ENCODE measurements around the gene JUN. TPM values are rescaled to one million over a fixed set of nuclear protein-coding genes. Genes with fewer than 3 reads are reported as not detected.

Gene JUN
- total and polyA plus RNA-seq, 2 experiments from 2014 or later, result 189 to 351 TPM

DNA sequence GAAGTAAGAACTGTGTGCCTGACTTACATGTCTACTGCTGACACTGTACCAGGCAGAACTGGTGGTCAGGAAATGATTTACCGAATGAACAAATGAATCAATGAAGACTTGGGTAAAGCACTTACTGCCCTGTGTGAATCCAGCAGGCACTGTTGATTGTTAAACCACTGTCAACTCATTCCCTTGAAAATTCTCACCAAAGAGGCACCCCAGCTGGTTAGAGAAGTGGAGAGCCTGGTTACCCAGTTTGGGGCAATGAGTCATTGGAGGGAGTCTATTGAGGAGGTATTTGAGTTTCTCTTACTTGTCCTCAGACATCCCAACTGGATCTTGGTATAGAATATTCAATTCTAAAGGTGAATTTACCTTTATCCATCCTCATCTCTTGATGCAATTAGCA, 34.2 kb downstream of the JUN start:
- Histone ChIP-seq H3K36me3 (replicated peaks; ENCODE audit: insufficient read depth, low read depth) (no peaks in the 10 kb centered on the region), H3K4me2 (no peak overlapping the region), H3K79me2 (no peaks in the 10 kb centered on the region), H3K4me3 (no peak overlapping the region), H3K4me1 (ENCODE audit: insufficient read depth) (no peaks in the 10 kb centered on the region), H3K9me3 (ENCODE audit: low read depth) (no peaks in the 10 kb centered on the region), H2AFZ (no peak overlapping the region), H4K20me1 (ENCODE audit: insufficient read depth, poor library complexity, severe bottlenecking) (no peaks in the 10 kb centered on the region), H3K9me2 (replicated peaks; ENCODE audit: insufficient read depth) (no peaks in the 10 kb centered on the region), H3K27ac (no peak overlapping the region), H3K27me3 (no peaks in the 10 kb centered on the region)
- no peak for TF ChIP-seq EZH2phosphoT487 (IDR thresholded peaks at IDR 0.05; ENCODE audit: low read depth, severe bottlenecking, unreplicated experiment)
- TF ChIP-seq, protein P1, sequence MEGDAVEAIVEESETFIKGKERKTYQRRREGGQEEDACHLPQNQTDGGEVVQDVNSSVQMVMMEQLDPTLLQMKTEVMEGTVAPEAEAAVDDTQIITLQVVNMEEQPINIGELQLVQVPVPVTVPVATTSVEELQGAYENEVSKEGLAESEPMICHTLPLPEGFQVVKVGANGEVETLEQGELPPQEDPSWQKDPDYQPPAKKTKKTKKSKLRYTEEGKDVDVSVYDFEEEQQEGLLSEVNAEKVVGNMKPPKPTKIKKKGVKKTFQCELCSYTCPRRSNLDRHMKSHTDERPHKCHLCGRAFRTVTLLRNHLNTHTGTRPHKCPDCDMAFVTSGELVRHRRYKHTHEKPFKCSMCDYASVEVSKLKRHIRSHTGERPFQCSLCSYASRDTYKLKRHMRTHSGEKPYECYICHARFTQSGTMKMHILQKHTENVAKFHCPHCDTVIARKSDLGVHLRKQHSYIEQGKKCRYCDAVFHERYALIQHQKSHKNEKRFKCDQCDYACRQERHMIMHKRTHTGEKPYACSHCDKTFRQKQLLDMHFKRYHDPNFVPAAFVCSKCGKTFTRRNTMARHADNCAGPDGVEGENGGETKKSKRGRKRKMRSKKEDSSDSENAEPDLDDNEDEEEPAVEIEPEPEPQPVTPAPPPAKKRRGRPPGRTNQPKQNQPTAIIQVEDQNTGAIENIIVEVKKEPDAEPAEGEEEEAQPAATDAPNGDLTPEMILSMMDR (IDR thresholded peaks at IDR 0.05; ENCODE audit: poor library complexity), result no peak
- no peak for TF ChIP-seq EZH2 (IDR thresholded peaks at IDR 0.05; ENCODE audit: borderline replicate concordance)
- WGBS (ENCODE audit: low lambda C conversion rate, missing lambda C conversion rate), result 96% methylated on average over 1 of the region's 1 CpG
- no peak for DNase-seq (ENCODE audit: low spot score)

DNA sequence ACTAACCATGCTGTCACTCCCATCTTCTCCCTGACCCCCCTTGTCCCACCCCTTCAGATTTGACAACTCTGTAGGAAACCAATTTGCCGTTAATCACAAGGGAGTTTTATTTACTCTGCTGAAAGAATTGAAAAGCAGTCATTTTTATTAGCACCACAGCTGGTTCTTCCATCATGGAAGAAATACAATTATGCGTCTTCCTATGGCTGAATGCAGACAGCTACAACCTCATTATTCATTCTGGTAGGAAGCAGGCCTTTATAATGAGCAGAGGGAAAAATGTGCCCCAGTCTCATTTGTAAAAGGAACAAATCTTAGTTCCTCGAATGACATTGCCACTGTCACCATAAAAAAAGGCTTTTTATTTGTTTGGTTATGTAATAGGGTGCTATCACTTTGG, 35.2 kb downstream of the JUN start:
- Histone ChIP-seq H3K4me3 (no peak overlapping the region), H3K9me2 (replicated peaks; ENCODE audit: insufficient read depth) (no peaks in the 10 kb centered on the region), H3K27ac (no peak overlapping the region), H3K79me2 (no peaks in the 10 kb centered on the region), H3K27me3 (no peaks in the 10 kb centered on the region), H3K9me3 (ENCODE audit: low read depth) (no peaks in the 10 kb centered on the region), H3K4me2 (no peak overlapping the region), H3K4me1 (ENCODE audit: insufficient read depth) (no peaks in the 10 kb centered on the region), H2AFZ (no peak overlapping the region), H3K36me3 (replicated peaks; ENCODE audit: insufficient read depth, low read depth) (no peaks in the 10 kb centered on the region), H4K20me1 (ENCODE audit: insufficient read depth, poor library complexity, severe bottlenecking) (no peaks in the 10 kb centered on the region)
- WGBS (ENCODE audit: low lambda C conversion rate, missing lambda C conversion rate), result 75% methylated on average over 3 of the region's 3 CpGs
- DNase-seq (ENCODE audit: low spot score), result no peak
- TF ChIP-seq EZH2phosphoT487 (IDR thresholded peaks at IDR 0.05; ENCODE audit: low read depth, severe bottlenecking, unreplicated experiment) (no peak), EZH2 (IDR thresholded peaks at IDR 0.05; ENCODE audit: borderline replicate concordance) (no peak)
- TF ChIP-seq, protein P1 (IDR thresholded peaks at IDR 0.05; ENCODE audit: poor library complexity), result no peak

DNA sequence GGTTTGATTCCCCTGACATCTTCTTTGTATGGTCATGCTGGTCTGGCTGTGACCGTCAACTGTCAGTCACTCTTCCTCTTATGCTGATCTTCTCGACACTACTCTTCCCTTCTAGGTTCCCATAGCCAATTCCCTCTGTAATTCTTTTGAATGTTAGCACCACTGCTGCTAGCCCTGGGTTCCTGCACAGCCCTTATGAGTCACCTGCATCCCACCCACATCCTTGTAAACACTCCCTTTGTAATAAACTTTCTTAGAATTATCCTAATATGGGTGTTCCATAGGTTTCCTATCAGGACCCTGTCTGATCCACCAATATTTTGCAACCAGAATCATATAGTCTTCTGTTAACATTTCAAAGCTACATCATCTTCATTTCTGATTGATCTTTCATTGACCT, 37.1 kb downstream of the JUN start:
- H3K9me2 ChIP-seq (replicated peaks; ENCODE audit: insufficient read depth), result no peaks in the 10 kb centered on the region
- WGBS (ENCODE audit: low lambda C conversion rate, missing lambda C conversion rate), result 81% methylated on average over 2 of the region's 2 CpGs
- no peak overlapping the region for H3K27ac ChIP-seq
- H3K4me2 ChIP-seq, result no peak overlapping the region
- H3K9me3 ChIP-seq (ENCODE audit: low read depth), result no peaks in the 10 kb centered on the region
- H3K27me3 ChIP-seq, result no peaks in the 10 kb centered on the region
- no peak for TF ChIP-seq EZH2 (IDR thresholded peaks at IDR 0.05; ENCODE audit: borderline replicate concordance)
- TF ChIP-seq, protein P1 (IDR thresholded peaks at IDR 0.05; ENCODE audit: poor library complexity), result no peak
- no peak overlapping the region for H3K4me3 ChIP-seq
- H2AFZ ChIP-seq, result no peak overlapping the region
- no peaks in the 10 kb centered on the region for H3K36me3 ChIP-seq (replicated peaks; ENCODE audit: insufficient read depth, low read depth)
- H3K79me2 ChIP-seq, result no peaks in the 10 kb centered on the region
- no peaks in the 10 kb centered on the region for H3K4me1 ChIP-seq (ENCODE audit: insufficient read depth)
- no peaks in the 10 kb centered on the region for H4K20me1 ChIP-seq (ENCODE audit: insufficient read depth, poor library complexity, severe bottlenecking)
- no peak for DNase-seq (ENCODE audit: low spot score)

DNA sequence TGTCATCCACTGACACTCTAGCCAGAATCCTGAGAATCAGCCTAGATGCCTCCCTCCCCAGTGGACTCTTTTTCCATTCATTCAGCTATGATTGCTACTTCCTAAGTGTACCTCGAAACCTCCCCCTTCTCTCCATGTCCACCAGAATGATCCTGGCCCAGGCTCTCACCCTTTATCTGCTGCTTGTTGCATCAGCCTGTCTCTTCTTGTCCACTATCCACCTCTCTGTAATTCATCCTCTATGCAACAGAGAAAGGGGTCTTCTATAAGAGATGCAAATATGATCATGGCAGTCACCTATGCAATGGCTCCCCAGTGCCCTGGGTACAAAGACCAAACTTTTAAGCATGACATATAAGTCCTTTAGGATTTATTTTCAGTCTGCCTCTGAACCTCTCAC, 37.7 kb downstream of the JUN start:
- Histone ChIP-seq H2AFZ (no peak overlapping the region), H3K79me2 (no peaks in the 10 kb centered on the region), H3K9me3 (ENCODE audit: low read depth) (no peaks in the 10 kb centered on the region), H3K4me2 (no peak overlapping the region), H3K27me3 (no peaks in the 10 kb centered on the region), H3K36me3 (replicated peaks; ENCODE audit: insufficient read depth, low read depth) (no peaks in the 10 kb centered on the region), H3K27ac (no peak overlapping the region), H4K20me1 (ENCODE audit: insufficient read depth, poor library complexity, severe bottlenecking) (no peaks in the 10 kb centered on the region), H3K4me1 (ENCODE audit: insufficient read depth) (no peaks in the 10 kb centered on the region), H3K4me3 (no peak overlapping the region), H3K9me2 (replicated peaks; ENCODE audit: insufficient read depth) (no peaks in the 10 kb centered on the region)
- WGBS (ENCODE audit: low lambda C conversion rate, missing lambda C conversion rate), result 100% methylated on average over 1 of the region's 1 CpG
- DNase-seq (ENCODE audit: low spot score), result no peak
- TF ChIP-seq, protein P1 (IDR thresholded peaks at IDR 0.05; ENCODE audit: poor library complexity), result no peak
- TF ChIP-seq EZH2phosphoT487 (IDR thresholded peaks at IDR 0.05; ENCODE audit: low read depth, severe bottlenecking, unreplicated experiment), result no peak
- no peak for TF ChIP-seq EZH2 (IDR thresholded peaks at IDR 0.05; ENCODE audit: borderline replicate concordance)
